ENCODE results near the gene RPL9.
"Not testable (repeated sequence)": the region's sequence is repeated elsewhere in the genome, so short reads cannot be mapped to it uniquely, and the experiment has no call there.

The RPL9 gene

DNA sequence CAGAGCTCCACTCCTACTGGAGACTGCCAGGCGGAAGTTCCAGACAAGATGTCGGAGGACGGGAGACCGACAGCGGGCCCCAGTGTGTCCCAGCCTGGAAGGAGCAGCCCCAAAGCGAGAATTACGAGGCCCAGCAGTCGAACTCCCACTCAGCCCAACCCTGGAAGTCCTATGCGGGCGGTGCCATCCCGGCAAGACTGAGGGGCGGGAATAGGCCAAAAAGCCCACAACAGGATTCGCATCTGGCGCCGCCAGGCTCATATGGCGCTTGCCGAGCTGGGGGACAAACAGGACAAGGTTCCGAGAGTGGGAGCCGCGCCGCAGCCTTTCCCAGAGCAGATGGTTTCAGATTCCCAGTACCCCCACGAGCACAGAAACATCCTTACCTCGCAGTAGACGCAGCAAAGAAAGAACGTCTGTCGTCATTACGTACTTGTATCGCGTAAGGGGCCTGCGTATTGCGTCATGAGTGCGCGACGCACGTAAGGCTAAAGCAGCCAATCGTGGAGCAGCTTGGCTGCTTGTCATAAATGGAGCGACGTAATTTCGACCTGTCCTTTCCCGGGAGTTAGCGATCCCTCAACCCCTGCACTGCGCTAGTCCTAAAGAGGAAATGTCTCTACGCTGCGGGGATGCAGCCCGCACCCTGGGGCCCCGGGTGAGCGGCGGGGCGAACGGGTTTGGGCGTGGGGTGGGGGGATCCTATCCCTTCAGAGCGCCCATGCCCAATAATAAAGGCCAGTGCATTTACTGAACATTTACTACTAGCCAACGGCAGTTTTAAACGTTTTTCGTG lies at the start of gene RPL9, which contains the start of gene LIAS:
Gene RPL9, minus strand, starts transcription at position 418 of the 796 bp plus-strand sequence. CDS start 483 bp downstream, outside the sequence.
Gene LIAS, plus strand, starts transcription at position 552 of the 796 bp plus-strand sequence. Its CDS starts 62 bp downstream, at position 614.
- Histone ChIP-seq H3K79me2 (ENCODE audit: insufficient read depth, low read length) (peaks cover 54% of the 10 kb centered on the region), H3K27me3 (ENCODE audit: insufficient read depth, low read length, poor library complexity) (no peaks in the 10 kb centered on the region), H2AFZ (ENCODE audit: low read depth, low read length) (peak within 1 kb of the TSS; percentile 88), H3K9ac (ENCODE audit: low read depth, low read length) (peak within 1 kb of the TSS; percentile 88), H3K9me3 (ENCODE audit: insufficient read depth, low read length, severe bottlenecking) (no peaks in the 10 kb centered on the region), H3K4me1 (ENCODE audit: insufficient read depth, low read length) (peaks cover 42% of the 10 kb centered on the region), H4K20me1 (ENCODE audit: insufficient read depth, low read length) (peaks cover 39% of the 10 kb centered on the region), H3K27ac (ENCODE audit: low read length) (peak within 1 kb of the TSS; percentile 88), H3K36me3 (ENCODE audit: insufficient read depth, low read length) (peaks cover 61% of the 10 kb centered on the region), H3K4me3 (ENCODE audit: low read depth in 1 of 2, low read length in 2 of 2) (peak within 1 kb of the TSS; percentile 81 to 88), H3K4me2 (ENCODE audit: insufficient read depth, low read length) (peak within 1 kb of the TSS; percentile 80)
- peak; percentile 89 for ATAC-seq (ENCODE audit: insufficient read depth, low read depth)
- no peak for TF ChIP-seq EZH2 (IDR thresholded peaks at IDR 0.05; ENCODE audit: borderline replicate concordance, low read depth, low read length, severe bottlenecking)
- TF ChIP-seq, protein P1, sequence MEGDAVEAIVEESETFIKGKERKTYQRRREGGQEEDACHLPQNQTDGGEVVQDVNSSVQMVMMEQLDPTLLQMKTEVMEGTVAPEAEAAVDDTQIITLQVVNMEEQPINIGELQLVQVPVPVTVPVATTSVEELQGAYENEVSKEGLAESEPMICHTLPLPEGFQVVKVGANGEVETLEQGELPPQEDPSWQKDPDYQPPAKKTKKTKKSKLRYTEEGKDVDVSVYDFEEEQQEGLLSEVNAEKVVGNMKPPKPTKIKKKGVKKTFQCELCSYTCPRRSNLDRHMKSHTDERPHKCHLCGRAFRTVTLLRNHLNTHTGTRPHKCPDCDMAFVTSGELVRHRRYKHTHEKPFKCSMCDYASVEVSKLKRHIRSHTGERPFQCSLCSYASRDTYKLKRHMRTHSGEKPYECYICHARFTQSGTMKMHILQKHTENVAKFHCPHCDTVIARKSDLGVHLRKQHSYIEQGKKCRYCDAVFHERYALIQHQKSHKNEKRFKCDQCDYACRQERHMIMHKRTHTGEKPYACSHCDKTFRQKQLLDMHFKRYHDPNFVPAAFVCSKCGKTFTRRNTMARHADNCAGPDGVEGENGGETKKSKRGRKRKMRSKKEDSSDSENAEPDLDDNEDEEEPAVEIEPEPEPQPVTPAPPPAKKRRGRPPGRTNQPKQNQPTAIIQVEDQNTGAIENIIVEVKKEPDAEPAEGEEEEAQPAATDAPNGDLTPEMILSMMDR (IDR thresholded peaks at IDR 0.05; ENCODE audit: borderline replicate concordance, extremely low read depth, low read length, poor library complexity, severe bottlenecking), result no peak
- peak; percentile 96 for DNase-seq

DNA sequence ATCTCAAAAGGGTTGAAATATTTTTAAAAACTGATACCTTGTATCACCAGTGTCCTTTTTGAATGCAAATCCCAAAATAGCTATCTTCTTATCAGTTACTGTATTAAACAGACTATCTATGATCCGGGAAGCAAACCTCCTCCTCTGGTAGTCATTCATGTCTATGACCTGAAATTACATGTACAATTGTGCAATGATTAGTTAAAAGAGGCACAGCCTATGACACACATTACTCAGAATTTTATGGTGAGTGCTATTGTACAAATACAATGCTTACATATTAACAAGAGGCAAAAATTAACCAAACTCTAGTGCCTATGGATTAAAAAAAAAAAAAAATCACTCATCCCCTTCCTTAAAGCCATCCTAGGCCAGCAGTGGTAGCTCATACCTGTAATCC lies 46.9 kb upstream of the RPL9 start:
- Histone ChIP-seq H3K9ac (ENCODE audit: low read depth, low read length) (no peak overlapping the region), H3K36me3 (ENCODE audit: insufficient read depth, low read length) (peaks cover 24% of the 10 kb centered on the region), H3K27ac (ENCODE audit: low read length) (no peak overlapping the region), H3K9me3 (ENCODE audit: insufficient read depth, low read length, severe bottlenecking) (no peaks in the 10 kb centered on the region), H3K4me2 (ENCODE audit: insufficient read depth, low read length) (no peak overlapping the region), H2AFZ (ENCODE audit: low read depth, low read length) (no peak overlapping the region), H3K27me3 (ENCODE audit: insufficient read depth, low read length, poor library complexity) (no peaks in the 10 kb centered on the region), H3K4me1 (ENCODE audit: insufficient read depth, low read length) (no peaks in the 10 kb centered on the region), H3K79me2 (ENCODE audit: insufficient read depth, low read length) (no peaks in the 10 kb centered on the region), H4K20me1 (ENCODE audit: insufficient read depth, low read length) (no peaks in the 10 kb centered on the region), H3K4me3 (ENCODE audit: low read depth in 1 of 2, low read length in 2 of 2) (no peak overlapping the region)
- no peak for DNase-seq
- ATAC-seq (ENCODE audit: insufficient read depth, low read depth), result no peak
- TF ChIP-seq, protein P1 (IDR thresholded peaks at IDR 0.05; ENCODE audit: borderline replicate concordance, extremely low read depth, low read length, poor library complexity, severe bottlenecking), result no peak
- TF ChIP-seq EZH2 (IDR thresholded peaks at IDR 0.05; ENCODE audit: borderline replicate concordance, low read depth, low read length, severe bottlenecking), result no peak

DNA sequence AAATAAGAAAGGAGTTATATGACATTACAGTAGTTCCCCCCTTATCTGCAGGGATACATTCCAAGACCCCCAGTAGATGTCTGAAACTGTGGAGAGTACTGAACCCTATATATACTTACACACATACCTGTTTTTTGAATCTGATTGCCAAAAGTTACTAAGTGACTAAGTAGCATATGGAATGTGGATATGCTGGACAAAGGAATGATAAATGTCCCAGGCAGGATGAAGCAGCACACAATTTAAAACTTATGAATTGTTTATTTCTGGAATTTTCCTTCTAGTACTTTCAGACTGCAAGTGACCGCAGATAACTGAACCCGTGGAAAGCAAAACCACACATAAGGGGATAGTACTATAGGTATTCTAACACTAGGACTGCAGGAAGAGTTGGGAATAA lies 45.8 kb upstream of the RPL9 start:
- Histone ChIP-seq H4K20me1 (ENCODE audit: insufficient read depth, low read length) (no peaks in the 10 kb centered on the region), H3K36me3 (ENCODE audit: insufficient read depth, low read length) (peaks cover 21% of the 10 kb centered on the region), H3K4me3 (ENCODE audit: low read depth in 1 of 2, low read length in 2 of 2) (no peak overlapping the region), H3K27ac (ENCODE audit: low read length) (no peak overlapping the region), H3K4me1 (ENCODE audit: insufficient read depth, low read length) (no peaks in the 10 kb centered on the region), H3K79me2 (ENCODE audit: insufficient read depth, low read length) (no peaks in the 10 kb centered on the region), H3K9ac (ENCODE audit: low read depth, low read length) (no peak overlapping the region), H3K9me3 (ENCODE audit: insufficient read depth, low read length, severe bottlenecking) (no peaks in the 10 kb centered on the region), H3K4me2 (ENCODE audit: insufficient read depth, low read length) (no peak overlapping the region), H2AFZ (ENCODE audit: low read depth, low read length) (no peak overlapping the region), H3K27me3 (ENCODE audit: insufficient read depth, low read length, poor library complexity) (no peaks in the 10 kb centered on the region)
- TF ChIP-seq EZH2 (IDR thresholded peaks at IDR 0.05; ENCODE audit: borderline replicate concordance, low read depth, low read length, severe bottlenecking), result no peak
- TF ChIP-seq, protein P1 (IDR thresholded peaks at IDR 0.05; ENCODE audit: borderline replicate concordance, extremely low read depth, low read length, poor library complexity, severe bottlenecking), result no peak
- ATAC-seq (ENCODE audit: insufficient read depth, low read depth) (no peak), DNase-seq (no peak)

DNA sequence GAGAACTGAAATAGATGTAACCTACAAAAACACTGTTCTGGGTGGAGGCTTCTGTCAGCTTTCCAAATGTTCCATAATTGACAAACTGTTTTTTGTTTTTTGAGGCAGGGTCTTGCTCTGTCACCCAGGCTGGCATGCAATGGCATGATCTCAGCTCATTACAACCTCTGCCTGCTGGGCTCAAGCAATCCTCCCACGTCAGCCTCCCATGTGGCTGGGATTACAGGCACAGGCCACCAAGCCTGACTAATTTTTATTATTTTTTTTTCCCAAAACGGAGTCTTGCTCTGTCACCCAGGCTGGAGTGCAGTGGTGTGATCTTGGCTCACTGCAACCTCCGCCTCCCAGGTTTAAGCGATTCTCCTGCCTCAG lies 43.9 kb upstream of the RPL9 start:
- not testable (repeated sequence) for H4K20me1 ChIP-seq (ENCODE audit: insufficient read depth, low read length); H3K4me1 ChIP-seq (ENCODE audit: insufficient read depth, low read length); ATAC-seq (ENCODE audit: insufficient read depth, low read depth); H3K4me2 ChIP-seq (ENCODE audit: insufficient read depth, low read length); H3K27ac ChIP-seq (ENCODE audit: low read length); H2AFZ ChIP-seq (ENCODE audit: low read depth, low read length); H3K27me3 ChIP-seq (ENCODE audit: insufficient read depth, low read length, poor library complexity); H3K9ac ChIP-seq (ENCODE audit: low read depth, low read length); H3K79me2 ChIP-seq (ENCODE audit: insufficient read depth, low read length); H3K4me3 ChIP-seq (ENCODE audit: low read depth in 1 of 2, low read length in 2 of 2); DNase-seq; H3K9me3 ChIP-seq (ENCODE audit: insufficient read depth, low read length, severe bottlenecking)
- peaks cover 13% of the 10 kb centered on the region for H3K36me3 ChIP-seq (ENCODE audit: insufficient read depth, low read length)

Measured in DND-41 (cell line).